ENCODE data around the gene DNAJC3.

DNA sequence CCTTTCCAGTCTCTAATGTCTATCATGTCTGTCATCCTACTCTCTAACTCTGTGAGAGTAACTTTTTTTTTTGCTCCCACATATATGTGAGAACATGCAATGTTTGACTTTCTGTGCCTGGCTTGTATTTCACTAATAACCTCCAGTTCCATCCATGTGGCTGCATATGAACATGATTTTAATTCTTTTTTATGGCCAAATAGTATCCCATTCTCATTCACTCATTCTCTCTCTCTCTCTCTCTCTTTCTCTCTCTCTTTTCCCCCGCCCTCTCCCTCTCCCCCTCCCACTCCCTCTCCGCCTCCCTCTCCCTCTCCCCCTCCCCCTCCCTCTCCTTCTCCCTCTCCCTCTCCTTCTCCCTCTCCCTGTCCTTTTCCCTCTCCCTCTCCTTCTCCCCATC lies 52.0 kb downstream of the DNAJC3 start:
- TF ChIP-seq, protein P1, sequence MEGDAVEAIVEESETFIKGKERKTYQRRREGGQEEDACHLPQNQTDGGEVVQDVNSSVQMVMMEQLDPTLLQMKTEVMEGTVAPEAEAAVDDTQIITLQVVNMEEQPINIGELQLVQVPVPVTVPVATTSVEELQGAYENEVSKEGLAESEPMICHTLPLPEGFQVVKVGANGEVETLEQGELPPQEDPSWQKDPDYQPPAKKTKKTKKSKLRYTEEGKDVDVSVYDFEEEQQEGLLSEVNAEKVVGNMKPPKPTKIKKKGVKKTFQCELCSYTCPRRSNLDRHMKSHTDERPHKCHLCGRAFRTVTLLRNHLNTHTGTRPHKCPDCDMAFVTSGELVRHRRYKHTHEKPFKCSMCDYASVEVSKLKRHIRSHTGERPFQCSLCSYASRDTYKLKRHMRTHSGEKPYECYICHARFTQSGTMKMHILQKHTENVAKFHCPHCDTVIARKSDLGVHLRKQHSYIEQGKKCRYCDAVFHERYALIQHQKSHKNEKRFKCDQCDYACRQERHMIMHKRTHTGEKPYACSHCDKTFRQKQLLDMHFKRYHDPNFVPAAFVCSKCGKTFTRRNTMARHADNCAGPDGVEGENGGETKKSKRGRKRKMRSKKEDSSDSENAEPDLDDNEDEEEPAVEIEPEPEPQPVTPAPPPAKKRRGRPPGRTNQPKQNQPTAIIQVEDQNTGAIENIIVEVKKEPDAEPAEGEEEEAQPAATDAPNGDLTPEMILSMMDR (optimal IDR thresholded peaks at IDR 0.05 in 1 of 3, IDR thresholded peaks at IDR 0.05 in 1 of 3, conservative IDR thresholded peaks at IDR 0.05 in 1 of 3; ENCODE audit: extremely low read depth in 1 of 3, insufficient read depth in 2 of 3, low read length in 3 of 3), result no peak
- TF ChIP-seq EZH2 (IDR thresholded peaks at IDR 0.05; ENCODE audit: low read length), result no peak
